Right atrium auricular region (tissue), 2 donors: Measurements from ENCODE around the gene FSCB. TPM values are rescaled to one million over a fixed set of nuclear protein-coding genes. Genes with fewer than 3 reads are reported as not detected.

ENCODE experiments used
- DNase-seq: peaks from one replicate; pipeline ENCODE4 v3.0.0-alpha.2; 2019; ENCODE audit warnings: low spot score
- H3K27ac ChIP-seq, 2 donors: fragments of 200-600 bp; sonication (generic); 1 replicate in 1 of 2; 2 replicates in 1 of 2; pipeline ENCODE4 v1.5.1; 2016 to 2019
- H3K27me3 ChIP-seq, 2 donors: fragments of 200-600 bp; sonication (generic); one replicate each; pipeline versions ENCODE4 v1.5.1 to v1.6.0; 2017 to 2019
- H3K36me3 ChIP-seq: fragments of 200-600 bp; sonication (generic); one replicate; pipeline ENCODE4 v1.5.1; 2016
- H3K4me1 ChIP-seq, 2 donors: fragments of 200-600 bp; sonication (generic); one replicate each; pipeline versions ENCODE4 v1.5.1 to v1.6.0; 2017 to 2019
- H3K4me3 ChIP-seq, 2 donors: fragments of 200-600 bp; sonication (generic); 1 replicate in 1 of 2; 2 replicates in 1 of 2; pipeline ENCODE4 v1.5.1; 2017 to 2019; ENCODE audit warnings: mild to moderate bottlenecking in 1 of 2, moderate library complexity in 1 of 2
- H3K9me3 ChIP-seq, 2 donors: fragments of 200-600 bp; sonication (generic); one replicate each; pipeline ENCODE4 v1.5.1; 2019
- total RNA-seq, 2 donors: library from RNA; depleted of rRNA; stranded (reverse); fragments of >200 nt; gene quantifications; one replicate each; pipeline ENCODE4 v1.1.0, GENCODE V29; 2016
- TF ChIP-seq, protein P1 (sequence below), 2 donors: fragments of 200-600 bp; sonication (generic); IDR thresholded peaks; one replicate each; pipeline ENCODE4 v1.5.1; 2019; ENCODE audit warnings: antibody characterized with exemption in 2 of 2

FSCB gene
- total RNA-seq, 2 donors from 2014 or later, result not detected

DNA sequence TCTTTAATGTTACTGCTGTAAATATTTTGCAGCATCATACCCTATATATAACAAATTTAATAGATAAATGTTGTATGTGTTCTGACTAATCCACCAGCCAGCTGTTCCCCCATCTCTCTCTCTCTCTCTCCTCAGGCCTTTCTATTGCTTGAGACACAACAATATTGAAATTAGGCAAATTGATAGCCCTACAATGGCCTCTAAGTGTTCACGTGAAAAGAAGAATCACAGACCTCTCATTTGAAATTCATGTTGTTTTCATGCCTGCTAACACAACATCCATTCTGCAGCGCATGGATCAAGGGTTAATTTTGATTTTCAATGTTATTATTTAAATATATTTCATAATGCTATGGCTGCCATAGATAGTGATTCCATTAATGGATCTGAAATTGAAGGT, 1.8 kb upstream of the FSCB start:
- Histone ChIP-seq H3K4me3 (no peak overlapping the region), H3K9me3 (no peaks in the 10 kb centered on the region), H3K36me3 (no peaks in the 10 kb centered on the region), H3K27me3 (no peaks in the 10 kb centered on the region), H3K27ac (no peak overlapping the region), H3K4me1 (no peaks in the 10 kb centered on the region)
- no peak for DNase-seq
- TF ChIP-seq, protein P1, sequence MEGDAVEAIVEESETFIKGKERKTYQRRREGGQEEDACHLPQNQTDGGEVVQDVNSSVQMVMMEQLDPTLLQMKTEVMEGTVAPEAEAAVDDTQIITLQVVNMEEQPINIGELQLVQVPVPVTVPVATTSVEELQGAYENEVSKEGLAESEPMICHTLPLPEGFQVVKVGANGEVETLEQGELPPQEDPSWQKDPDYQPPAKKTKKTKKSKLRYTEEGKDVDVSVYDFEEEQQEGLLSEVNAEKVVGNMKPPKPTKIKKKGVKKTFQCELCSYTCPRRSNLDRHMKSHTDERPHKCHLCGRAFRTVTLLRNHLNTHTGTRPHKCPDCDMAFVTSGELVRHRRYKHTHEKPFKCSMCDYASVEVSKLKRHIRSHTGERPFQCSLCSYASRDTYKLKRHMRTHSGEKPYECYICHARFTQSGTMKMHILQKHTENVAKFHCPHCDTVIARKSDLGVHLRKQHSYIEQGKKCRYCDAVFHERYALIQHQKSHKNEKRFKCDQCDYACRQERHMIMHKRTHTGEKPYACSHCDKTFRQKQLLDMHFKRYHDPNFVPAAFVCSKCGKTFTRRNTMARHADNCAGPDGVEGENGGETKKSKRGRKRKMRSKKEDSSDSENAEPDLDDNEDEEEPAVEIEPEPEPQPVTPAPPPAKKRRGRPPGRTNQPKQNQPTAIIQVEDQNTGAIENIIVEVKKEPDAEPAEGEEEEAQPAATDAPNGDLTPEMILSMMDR (IDR thresholded peaks at IDR 0.05), result no peak

DNA sequence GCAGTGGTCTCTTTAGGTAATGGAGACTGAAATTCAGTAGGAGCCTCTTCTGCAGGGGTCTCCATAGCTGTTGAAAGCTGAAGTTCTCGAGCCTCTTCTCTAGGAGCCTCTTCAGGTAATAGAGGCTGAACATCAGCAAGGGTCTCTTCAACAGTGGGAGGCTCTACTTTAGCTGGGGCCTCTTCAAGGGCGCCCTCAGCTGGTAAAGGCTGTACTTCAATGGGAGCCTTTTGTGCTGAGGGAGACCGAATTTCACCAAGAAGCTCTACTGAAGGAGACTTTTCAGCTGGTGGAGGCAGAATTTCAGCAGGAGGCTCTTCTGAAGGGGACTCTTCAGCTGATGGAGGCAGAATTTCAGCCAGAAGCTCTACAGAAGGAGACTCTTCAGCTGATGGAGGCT, 1.5 kb downstream of the FSCB start:
- DNase-seq, result no peak
- Histone ChIP-seq H3K4me3 (no peak overlapping the region), H3K9me3 (no peaks in the 10 kb centered on the region), H3K4me1 (no peaks in the 10 kb centered on the region), H3K36me3 (no peaks in the 10 kb centered on the region), H3K27ac (no peak overlapping the region), H3K27me3 (no peaks in the 10 kb centered on the region)
- TF ChIP-seq, protein P1 (IDR thresholded peaks at IDR 0.05), result no peak

DNA sequence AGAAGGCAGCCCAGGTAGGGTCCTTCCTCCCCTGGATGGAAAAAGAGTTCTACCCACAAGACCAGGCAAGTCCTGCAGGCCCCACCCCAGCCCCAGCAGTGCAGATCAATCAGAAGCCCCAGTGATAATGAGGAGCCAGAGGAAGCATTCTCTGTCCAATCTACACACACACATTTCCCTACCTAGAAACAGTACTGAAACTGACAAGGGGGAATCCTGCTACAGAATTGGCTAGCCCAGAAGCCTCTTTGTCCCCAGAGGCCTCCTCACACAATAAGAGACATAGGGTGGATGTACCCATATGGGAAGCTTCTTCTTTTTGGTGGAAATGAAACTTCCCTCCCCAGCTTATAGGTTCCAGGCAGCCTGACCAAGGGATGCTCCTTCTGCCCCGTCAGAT, 9.9 kb downstream of the FSCB start:
- DNase-seq, result no peak
- H3K4me3 ChIP-seq, result no peak overlapping the region
- no peaks in the 10 kb centered on the region for H3K9me3 ChIP-seq
- no peaks in the 10 kb centered on the region for H3K36me3 ChIP-seq
- H3K27me3 ChIP-seq, result no peaks in the 10 kb centered on the region
- no peaks in the 10 kb centered on the region for H3K4me1 ChIP-seq
- TF ChIP-seq, protein P1 (IDR thresholded peaks at IDR 0.05), result no peak
- no peak overlapping the region for H3K27ac ChIP-seq

DNA sequence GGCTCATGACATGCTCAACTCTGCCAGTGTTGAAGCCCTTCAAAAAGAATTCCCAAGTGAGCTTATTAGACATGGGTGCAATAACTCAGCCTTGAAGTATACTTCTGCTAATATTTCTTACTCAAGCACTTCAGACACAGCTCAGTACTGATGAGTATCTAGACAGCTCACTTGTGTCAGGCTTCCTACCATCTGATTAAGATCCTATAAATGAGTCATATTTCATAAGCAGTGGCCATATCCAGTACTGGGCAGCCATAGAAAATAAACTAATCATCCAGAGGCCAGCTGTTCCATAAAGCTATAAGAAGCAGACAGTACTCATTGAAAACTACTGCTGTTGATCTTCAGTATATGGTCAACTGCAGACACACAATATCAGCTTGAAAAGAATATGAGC, 12.9 kb downstream of the FSCB start:
- TF ChIP-seq, protein P1 (IDR thresholded peaks at IDR 0.05), result no peak
- no peaks in the 10 kb centered on the region for H3K36me3 ChIP-seq

DNA sequence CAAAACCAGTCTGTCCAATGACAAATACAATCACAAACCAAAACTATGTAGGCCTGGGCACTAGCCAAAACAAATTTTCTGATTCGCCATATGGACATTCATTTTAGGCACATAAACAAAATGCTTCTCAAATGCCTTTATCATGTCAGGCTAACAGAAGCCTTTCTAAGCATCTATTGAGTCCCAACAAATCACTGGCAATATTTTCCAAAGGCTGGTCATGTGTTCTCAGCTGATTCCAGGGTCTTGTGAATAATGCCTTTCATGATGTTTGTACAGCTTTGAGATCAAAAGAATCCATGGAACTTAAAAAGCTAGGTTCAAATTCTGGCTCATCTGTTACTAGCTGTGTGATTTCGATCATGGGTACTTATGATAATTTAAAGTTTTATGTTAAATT, 16.1 kb downstream of the FSCB start:
- Histone ChIP-seq H3K9me3 (no peaks in the 10 kb centered on the region), H3K36me3 (no peaks in the 10 kb centered on the region), H3K27me3 (no peaks in the 10 kb centered on the region), H3K4me3 (no peak overlapping the region), H3K4me1 (no peaks in the 10 kb centered on the region), H3K27ac (no peak overlapping the region)
- DNase-seq, result no peak
- TF ChIP-seq, protein P1 (IDR thresholded peaks at IDR 0.05), result no peak

More for the DNA sequence above, 12.9 kb downstream of the FSCB start:
- no peak overlapping the region for H3K4me3 ChIP-seq
- H3K9me3 ChIP-seq, result no peaks in the 10 kb centered on the region
- no peaks in the 10 kb centered on the region for H3K27me3 ChIP-seq
- H3K4me1 ChIP-seq, result no peaks in the 10 kb centered on the region
- no peak overlapping the region for H3K27ac ChIP-seq
- no peak for DNase-seq

DNA sequence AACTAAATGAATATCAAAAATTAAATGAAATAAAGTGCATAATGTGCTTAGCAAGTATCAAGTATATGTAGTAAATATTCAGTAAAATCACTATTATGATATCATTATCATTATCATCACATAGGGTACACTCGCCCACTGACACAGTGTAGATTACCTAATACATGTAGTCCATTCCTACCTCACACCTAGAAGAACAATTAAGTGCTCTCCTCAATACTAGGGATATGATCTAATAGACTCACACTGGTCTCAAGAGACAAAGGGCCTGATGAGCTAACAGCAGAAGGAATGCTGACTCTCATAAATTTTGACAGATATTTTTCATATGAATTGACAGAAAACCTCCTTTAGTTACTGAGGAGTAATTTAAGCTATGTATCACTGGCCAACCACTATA, 29.1 kb downstream of the FSCB start:
- no peak overlapping the region for H3K27ac ChIP-seq
- TF ChIP-seq, protein P1 (IDR thresholded peaks at IDR 0.05), result no peak
- no peaks in the 10 kb centered on the region for H3K36me3 ChIP-seq
- H3K9me3 ChIP-seq, result no peaks in the 10 kb centered on the region
- no peaks in the 10 kb centered on the region for H3K4me1 ChIP-seq
- H3K27me3 ChIP-seq, result no peaks in the 10 kb centered on the region
- no peak for DNase-seq
- no peak overlapping the region for H3K4me3 ChIP-seq
